GM21619 (cell line): Measurements from ENCODE around the gene ABHD17A.

ENCODE experiments used
- ATAC-seq: cut with Tn5 transposase; IDR thresholded peaks from one replicate; pipeline ENCODE4 v1.9.1; 2021; ENCODE audit not compliant: unreplicated experiment

The ABHD17A gene

DNA sequence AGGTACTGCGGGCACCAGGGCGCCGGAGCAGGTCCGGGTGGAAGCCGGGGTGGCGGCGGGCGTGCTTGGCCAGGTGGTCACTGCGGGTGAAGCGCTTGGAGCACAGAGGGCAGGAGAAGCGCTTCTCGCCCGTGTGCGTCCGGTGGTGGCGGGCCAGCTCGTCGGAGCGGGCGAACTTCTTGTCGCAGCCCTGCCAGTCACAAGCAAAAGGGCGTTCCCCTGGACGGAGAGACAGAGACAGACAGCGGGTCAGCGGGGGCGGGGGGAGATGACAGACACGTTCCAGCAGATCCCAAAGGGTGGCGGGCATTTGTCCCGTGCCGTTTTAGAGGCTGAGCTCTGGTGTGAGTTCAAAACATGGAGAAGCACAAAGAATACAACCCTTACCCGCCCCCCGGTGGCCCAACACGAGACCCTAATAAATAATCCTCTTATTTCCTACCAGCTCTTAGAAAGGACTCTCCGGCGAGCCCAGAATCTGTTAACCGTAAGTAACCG is 30.7 kb downstream of the ABHD17A start:
- no peak for ATAC-seq

DNA sequence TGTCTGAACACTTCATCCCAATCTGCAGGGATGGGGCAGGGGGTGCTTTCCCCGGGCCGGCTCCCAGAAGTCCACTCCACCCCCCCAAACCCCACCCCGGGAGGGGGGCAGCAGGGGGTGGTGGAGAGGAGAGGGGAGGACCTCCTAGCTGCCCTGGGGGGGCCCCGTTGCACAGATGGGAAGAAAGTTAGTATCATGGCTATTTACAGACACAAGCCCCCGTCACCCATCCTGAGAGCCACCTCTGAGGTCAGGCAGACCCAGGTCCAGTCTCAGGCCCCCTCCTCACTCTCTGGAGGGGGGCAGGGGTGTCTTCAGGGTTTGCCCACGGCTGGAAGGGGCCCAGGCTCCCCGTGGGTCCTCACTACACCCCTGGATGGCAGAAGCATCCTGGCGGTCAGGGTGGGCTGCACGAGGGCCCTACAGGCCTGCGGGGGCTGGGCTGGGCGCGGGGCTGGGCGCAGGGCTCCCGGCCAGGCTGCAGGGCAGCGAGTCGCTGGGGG is 31.2 kb downstream of the ABHD17A start:
- ATAC-seq = no peak

DNA sequence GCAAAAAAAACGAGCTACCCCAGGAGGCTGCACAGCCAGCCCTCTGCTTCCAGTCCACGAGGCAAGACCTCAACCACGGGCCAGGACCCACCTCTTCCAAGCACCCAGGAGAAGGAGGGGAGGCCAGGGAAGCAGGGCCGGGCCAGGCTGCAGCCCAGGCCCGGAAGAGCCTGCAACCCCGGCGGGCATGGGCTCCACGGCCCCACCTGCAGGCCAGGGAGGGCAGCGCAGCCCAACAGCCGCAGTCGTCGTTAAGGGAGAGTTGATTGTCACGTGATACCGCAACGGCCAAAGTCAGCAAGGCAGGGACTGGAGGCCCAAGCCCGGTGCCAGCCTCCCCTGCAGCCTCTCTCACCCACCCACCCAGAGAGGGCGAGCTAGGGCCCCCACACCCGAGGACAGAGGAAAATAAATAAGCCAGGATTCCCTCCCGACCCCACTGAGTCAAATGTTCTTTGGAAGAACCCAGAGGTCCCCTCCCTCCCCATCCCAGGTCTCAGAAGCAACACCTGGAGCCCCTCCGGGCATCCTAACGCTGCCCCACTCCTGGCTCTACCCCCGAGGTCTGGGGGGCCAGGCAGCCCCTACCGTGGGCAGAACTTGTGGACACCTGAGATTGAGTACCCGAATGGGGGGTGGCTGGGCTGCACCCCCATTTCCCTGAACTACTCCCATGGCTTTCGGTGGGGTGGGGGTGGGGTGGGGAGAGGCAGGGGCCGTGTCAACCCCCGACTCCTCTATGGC is 31.8 kb downstream of the ABHD17A start:
- no peak for ATAC-seq

DNA sequence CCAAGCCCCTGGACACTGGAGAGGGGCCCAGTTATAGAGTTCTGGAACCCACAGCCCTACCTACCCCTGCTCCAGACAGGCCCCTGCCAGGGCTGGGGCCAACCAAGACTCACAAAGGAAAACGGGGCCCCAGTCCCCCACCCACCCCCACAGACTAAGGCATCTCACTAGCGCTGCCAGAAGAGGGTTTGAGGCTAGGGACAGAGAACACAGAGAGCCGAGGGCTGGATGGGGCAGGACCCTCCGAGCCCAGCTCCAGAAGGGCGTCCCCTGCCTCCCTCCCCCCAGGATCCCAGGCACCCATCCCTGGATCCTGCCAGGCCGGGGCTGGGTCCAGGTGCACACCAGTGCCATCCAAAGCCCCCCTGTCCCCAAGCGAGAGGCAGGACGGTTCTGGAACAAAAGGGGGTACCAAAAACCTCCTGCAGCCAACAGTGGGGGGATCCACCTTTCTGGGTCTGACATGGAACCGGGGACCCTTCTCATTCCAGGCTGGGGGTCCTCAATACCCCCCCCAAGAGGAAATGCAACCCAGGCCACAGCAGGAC is 32.6 kb downstream of the ABHD17A start:
- ATAC-seq = no peak

DNA sequence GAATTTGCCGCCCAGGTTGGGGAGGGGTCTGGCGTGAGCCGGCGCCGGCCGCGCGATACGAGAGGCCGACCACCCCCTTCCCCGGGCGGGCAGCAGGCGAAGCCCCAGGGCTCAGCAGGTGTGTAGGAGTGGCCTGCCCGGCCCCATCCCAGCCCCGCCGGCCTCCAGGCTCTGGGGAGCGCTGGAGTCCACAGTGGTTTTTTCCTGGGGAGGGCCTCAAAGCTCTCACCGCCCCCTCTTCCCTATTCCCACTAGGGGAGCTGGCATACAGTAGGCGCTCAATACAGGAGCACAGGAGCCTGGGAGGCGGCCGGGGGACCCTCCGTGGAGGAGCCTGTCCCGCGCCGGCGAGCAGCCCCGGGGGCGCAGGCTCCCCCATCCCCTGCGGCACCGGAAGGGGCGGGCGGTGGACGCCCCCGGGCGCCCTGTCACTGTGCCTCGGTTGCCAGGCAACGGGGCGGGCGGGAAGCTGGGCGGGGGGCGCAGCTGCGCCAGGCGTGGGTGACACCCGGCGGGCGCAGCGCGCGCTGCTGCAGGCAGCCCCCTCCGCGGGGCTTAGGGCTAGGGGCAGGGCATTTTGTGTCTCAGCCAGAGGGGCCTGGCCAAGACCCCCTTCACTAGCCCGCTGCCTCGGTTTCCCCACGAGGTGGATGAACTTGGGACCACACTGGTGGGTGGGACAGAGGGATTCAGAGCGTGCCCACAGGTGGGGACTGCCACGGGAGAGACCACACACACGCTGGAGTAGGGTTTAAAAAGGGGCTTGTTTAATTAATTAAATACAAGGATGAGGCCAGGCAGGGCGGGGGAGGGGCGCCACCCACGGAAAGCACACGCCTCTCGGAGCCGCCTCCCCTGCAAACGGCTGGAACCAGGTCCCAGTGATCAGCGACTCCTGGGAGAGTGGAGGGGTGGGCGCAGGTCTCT is 33.4 kb downstream of the ABHD17A start:
- ATAC-seq = no peak

DNA sequence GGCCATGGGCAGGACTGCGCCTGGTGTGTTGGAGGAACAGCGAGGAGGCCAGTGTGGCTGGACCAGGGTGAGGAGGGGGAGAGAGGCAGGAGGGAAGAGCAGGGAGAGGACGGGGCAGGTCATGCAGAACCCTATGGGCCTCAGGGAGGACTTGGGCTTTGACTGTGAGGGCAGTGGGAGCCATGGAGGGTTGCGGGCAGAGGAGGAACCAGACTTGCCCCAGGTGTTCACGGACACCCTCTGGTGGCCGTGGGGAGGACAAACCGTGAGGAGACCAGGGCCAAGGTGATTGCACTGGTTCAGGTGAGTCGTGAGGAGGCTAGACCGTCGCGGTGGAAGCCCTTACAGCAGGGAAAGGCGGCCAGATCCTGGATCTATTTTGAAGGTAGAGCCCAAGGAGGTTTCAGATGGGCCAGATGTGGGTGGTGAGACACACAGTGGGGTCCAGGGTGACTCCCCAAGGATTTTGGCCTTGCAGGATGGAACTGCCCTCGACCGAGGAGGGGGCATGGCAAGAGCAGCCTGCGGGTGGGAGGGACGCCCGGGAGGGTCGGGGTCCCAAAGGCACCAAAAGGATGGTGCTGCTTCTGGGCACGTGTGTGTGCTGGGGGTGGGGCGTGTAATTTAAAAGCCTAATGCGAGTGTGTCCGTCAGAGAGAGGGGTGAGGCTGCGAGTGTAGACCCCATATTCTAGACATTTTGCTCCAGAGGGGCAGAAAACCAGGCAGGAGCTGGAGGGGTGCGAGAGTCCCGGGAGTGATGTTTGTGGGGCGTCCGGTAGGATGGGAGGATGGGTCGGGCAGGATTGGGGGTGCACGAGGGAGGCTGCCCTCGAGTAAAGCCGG is 34.3 kb downstream of the ABHD17A start:
- ATAC-seq = no peak

DNA sequence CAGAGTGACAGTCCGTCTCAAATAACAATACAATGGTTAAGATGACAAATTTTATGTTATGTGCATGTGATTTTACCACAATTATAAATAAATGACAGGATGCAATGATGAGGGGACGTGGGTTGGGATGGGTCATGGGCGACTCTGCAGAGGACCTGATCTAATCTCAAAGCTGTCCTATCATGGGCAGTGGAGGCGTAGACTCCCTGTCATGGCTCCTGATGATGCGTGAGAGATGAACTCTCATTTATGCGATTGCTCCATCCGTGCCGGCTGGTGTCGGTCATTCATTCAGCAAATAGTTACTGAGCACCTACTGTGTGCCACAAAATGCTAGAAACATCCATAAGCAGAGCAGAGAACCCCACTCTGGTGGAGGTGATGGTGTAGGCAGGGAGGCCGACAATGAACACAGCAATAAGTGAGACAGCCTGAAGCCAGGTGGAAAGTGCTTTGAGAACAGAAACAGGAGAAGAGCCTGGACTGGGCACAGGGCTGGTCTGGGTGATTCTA is 35.4 kb downstream of the ABHD17A start:
- no peak for ATAC-seq

DNA sequence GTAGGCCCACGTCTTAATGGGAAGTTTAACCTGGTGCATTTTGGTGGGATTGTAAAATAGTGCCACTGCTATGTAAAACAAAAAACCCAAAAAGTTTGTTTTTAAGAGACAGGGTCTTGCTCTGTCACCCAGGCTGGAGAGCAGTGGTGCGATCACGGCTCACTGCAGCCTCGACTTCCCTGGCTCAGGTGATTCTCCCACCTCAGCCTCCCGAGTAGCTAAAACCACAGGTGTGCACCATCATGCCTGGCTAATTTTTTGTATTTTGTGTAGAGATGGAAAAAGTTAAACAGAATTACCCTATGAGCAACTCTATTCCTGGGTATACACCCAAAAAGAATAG is 36.2 kb downstream of the ABHD17A start:
- no peak for ATAC-seq

DNA sequence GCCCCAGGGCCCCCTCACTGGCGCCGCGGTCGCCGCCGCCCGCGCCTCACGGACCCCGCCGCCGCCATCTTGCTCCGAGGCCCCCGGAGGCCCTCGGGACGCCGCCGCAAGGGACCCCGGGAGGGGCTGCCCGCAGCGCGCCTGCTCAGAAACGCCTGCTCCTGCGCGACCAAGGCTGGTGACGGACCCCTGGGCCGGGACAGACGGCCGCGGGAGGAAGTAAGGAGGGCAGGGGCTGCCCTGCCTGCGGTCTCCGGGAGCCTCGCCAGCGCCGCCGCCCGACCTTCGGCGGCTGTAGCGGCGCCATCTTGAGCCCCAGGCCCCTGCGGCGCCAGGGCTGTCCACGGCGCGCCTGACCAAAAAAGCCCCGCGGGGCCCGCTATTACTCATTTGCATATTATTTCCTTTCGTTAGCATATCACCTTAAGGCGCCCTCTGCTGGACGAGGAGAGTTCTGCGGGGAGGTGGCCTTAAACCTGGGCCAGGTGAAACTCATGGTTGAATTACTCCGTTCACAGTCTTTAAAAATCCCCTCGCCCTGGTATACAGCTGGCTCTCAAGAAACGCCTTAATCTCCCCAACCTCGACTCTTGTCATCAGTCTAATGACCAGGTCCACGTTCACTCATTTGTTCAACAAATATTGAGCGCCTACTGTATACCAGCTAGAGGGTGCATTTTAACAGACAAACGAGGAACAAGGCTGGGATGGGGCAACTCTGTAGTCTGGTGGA is 36.7 kb downstream of the ABHD17A start, which contains the start of gene REXO1:
Gene REXO1, minus strand, starts transcription at position 85 of the 733 bp plus-strand sequence. CDS start 125 bp downstream, outside the sequence.
- peak; percentile 48 for ATAC-seq

DNA sequence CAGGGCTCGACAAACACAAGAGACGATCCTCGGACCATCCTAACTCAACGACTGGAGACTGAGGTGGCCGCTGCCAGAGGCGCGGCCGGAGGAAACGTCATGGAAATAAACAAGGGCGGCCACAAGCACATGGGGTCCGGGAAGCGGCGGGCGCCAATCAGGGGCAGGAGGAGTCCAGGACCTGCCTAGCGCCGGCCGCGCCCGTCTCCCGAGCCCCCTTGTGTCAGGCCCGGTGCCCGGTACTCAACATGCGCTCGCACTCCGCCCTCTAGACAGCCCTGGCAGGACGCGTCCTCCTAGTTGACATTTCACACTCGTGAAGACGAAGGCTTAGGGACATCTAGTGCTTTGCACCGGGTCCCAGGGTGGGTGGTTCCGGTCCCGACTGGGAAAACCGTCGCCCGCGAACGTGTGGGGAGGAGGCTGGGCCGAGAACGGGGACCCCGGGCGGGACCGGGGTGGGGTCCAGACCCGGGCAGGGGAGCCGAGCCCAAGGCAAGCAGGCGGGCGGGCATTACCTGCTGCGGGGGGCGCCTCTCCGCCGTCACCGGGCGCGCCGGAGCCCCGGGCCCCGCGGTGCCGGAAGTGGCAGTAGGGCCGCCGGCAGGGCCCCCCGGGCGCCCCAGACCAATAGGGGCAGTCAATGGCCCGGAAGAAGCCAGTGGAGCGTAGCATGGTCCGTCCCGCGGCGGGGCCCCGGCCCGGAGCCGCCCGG is 37.5 kb downstream of the ABHD17A start:
- ATAC-seq = peak; percentile 33

DNA sequence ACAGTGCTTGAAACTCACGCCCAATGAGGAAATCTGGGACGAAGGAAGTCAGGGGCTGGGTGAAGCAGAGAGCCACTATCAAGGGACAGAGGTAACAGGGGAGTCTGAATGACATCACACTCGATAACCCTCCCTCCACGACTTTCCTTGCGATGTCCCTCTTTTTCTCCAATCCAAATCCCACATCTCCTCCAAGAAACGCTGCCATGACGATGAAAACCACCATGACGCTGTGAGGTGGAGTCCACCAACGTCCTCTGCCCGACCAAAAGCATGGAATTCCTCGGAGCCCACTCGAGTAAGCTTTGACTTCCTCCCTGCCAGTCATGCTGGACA is 38.0 kb downstream of the ABHD17A start:
- ATAC-seq = no peak

DNA sequence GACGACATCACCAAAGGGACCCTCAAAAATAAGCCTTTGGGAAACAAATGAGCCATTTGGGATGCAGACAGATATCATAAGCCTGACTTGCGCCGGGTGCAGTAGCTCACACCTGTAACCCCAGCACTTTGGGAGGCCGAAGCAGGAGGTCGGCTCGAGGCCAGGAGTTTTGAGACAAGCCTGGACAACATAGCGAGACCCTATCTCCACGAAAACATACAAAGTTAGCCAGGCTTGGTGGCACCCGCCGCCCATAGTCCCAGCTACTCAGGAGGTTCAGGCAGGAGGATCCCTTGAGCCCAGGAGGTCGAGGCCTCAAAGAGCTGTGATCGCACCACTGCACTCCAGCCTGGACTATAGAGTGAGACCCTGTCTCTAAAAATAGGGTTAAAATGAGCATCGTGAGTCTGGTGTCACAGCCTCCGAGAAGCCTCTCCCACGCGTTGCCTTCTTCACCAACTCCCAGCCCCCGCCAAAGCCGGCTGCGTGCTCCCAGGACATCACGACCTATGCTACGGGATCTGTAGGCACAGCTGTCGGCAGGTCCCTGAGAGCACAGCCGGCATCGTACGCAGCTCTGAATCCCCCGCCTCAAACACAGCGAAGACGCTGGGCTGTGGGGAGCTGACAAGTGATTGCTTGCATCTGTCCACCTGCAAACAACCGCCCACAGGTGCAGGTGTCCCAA is 38.6 kb downstream of the ABHD17A start:
- no peak for ATAC-seq

DNA sequence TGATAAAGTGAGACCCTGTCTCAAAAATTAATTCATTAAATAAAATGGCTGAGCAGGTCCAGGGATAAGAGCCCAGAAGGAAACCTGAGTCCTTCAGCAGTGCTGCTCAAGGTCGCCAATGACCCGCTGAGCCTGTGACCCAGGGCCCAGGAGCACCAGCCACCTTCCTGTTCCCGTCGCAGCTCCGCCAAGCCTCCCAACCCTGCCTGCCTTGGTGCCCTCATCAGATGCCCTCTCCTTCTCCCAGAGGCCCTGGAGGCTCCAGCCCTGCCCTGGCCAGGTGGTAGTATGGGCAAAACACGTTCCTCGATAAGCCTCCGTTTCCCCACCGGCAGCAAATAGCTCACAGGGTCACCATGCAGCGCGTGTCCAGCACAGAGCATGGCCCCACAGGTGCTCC is 39.7 kb downstream of the ABHD17A start:
- ATAC-seq = no peak

DNA sequence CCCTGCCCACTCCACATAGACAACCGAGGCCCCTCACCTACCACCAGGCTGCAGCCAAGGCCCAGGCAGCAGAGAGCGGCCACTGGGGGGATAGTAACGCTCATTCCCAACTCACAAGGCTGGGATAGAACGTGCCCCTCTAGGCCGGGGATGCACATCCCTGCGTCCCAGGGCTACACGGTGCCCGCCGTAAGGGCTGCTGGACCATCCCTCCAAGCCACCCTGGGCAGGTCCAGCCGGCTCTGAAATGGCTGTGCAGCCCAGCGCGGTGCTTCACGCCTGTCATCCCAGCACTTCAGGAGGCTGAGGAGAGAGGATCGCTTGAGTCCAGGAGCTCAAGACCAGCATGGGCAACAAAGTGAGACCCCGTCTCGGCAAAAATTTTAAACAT is 40.2 kb downstream of the ABHD17A start:
- ATAC-seq = no peak

DNA sequence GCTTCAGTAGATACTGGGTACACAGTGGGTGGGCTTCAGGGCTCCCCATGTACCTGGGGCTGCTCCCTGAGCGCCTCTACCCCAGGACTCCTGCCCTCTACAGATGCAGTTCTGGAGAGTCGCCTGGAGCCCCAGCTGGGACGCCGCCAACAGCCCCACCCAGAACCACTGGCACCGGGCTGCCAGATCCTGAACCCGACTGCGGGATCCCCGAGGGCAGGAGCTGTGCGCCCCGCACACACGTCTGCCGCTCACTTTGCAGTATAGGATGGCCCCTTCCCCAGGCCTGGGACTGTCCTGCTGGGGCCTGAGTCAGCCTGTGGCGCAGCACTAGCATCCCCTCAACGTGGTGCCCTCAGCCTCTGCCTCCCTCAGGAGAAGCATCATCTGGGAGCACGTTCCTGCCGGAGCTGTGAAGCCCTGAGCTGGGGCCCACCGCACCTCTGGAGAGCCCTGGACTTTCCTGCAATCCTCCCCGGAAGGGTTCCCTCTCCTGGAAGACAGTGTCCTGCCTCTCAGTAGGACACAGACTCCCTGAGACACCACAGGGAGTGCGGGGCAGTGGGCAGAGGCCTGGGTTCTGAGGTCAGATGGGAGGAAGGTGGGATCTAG is 40.7 kb downstream of the ABHD17A start:
- ATAC-seq = no peak

DNA sequence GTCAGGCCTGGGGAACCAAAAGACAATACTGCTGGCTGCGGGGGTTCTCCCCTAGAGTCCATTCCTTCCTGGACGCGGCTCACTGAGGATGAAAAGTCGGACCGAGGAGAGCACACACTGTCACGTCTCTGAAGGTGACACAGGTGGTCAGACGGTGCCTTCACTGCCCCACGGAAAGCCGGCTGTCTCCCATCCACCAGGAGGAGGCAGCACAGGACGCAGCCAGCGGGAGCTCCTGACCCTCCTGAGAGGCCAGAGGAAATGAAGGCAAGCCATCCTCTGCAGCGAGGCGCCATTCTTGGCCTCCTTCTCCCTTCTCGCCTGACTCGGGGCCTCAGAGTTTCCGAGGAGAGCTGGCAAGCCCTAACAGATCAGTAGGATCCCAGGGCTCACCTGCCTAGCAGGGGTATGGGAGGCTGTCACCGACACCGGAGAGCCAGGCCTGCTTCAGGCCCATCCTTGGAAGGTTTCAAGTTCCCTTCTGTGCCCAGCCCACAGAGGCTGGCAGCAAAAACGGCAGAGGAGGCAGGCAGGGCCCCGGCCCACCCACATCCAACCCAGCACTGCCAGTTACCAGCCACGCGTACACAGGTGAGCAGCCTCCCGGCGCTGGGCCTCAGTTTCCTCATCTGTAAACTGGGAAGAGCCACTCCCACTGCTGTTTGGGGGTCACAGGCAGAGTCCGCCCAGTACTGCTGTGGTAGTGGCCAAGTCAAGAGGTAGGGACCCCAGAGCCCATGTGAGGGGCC is 41.5 kb downstream of the ABHD17A start:
- ATAC-seq = no peak

DNA sequence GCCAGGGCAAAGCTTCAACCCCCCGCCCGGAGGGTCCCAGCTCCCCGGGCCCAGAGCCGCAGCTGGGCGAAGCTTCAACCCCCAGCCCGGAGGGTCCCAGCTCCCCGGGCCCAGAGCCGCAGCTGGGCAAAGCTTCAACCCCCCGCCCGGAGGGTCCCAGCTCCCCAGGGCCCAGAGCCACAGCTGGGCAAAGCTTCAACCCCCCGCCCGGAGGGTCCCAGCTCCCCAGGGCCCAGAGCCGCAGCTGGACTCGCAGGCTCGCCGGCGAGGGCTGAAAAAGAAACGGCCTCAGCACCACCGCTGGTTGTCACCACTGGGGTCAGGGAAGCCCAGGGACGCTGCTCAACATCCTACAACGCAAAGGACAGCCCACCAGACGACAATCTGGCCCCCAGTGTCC is 42.2 kb downstream of the ABHD17A start:
- ATAC-seq = no peak
